22Rv1 (cell line): Measurements from ENCODE around the gene DDX39A.

Experiments
- ZFX ChIP-seq: fragments of 450-650 bp; IDR thresholded peaks from 2 replicates; pipeline ENCODE4 v1.6.1; 2017; ENCODE audit warnings: antibody characterized with exemption, borderline replicate concordance
- TF ChIP-seq, protein P1 (sequence below): fragments of 450-650 bp; IDR thresholded peaks from 2 replicates; pipeline ENCODE4 v1.5.1; 2017; ENCODE audit warnings: mild to moderate bottlenecking

DNA sequence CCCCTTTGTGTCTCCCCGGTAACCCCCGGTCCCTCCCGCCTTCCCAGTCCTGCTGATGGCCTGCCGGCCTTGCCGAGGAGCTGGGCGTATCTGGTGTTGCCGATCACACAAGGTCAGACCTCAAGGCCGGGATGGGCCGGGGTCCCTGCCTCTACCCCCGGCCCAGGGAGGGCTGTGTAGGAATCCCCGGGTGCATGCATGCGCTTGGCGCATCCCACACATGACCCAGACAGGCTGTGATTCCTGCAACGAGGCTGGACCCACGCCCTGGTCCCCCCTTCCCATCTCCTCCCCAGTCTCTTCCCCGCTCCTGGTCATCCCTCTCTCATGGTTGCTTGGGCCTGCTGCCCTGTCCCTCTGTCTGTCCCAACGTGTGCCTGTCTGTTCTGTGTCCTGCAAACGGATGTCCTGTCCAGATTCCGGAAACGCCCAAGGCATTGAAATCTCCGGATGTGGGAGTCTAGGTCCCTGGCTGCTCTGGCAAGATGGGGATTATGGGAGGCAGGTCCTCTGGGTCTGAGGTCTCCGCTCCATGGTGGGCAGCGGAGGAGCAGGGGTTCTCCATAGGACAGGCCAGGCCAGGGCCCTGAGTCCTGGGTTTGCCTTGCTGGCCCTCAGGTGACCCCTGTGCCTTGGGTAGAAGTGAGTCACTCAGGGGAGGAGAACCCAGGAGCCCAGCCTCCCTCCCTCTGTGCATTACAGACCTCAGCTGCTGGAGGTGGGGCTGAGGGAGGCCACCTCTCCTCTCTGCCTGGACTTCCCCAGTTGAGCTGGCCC is 15.6 kb upstream of the DDX39A start:
- TF ChIP-seq, protein P1, sequence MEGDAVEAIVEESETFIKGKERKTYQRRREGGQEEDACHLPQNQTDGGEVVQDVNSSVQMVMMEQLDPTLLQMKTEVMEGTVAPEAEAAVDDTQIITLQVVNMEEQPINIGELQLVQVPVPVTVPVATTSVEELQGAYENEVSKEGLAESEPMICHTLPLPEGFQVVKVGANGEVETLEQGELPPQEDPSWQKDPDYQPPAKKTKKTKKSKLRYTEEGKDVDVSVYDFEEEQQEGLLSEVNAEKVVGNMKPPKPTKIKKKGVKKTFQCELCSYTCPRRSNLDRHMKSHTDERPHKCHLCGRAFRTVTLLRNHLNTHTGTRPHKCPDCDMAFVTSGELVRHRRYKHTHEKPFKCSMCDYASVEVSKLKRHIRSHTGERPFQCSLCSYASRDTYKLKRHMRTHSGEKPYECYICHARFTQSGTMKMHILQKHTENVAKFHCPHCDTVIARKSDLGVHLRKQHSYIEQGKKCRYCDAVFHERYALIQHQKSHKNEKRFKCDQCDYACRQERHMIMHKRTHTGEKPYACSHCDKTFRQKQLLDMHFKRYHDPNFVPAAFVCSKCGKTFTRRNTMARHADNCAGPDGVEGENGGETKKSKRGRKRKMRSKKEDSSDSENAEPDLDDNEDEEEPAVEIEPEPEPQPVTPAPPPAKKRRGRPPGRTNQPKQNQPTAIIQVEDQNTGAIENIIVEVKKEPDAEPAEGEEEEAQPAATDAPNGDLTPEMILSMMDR, result no peak
- no peak for TF ChIP-seq ZFX
